ENCODE measurements around the gene LTBP4. TPM values are rescaled to one million over a fixed set of nuclear protein-coding genes. Genes with fewer than 3 reads are reported as not detected.

LTBP4 gene
- total RNA-seq, 1 donor from 2014 or later = 75.1 TPM

DNA sequence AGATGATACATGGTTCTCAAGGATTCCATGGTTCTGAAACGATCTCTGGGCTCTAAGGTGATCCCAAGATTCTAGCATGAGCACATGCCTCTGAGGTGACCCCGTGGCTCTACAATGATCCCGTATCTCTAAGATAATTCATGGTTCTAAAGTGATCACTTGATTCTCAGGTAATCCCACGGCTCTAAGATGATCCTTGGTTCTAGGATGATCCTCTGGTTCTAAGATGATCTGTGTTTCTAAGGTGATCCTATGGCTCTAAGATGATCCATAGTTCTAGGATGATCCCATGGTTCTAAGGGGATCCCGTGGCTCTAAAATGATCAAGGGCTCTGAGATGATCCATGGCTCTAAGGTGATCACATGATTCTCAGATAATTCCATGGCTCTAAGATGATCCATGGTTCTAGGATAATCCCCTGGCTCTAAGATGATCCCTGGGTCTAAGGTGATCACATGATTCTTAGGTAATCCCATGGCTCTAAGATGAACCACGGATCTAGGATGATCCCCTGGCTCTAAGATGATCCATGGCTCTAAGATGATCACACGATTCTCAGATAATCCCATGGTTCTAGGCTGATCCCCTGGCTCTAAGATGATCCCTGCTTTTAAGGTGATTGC is 67.9 kb downstream of the LTBP4 start:
- ATAC-seq (ENCODE audit: low read depth) (no peak), DNase-seq (no peak)
- intact Hi-C loops (cut with micrococcal nuclease) = no loop called here
- no peaks in the 10 kb centered on the region for H3K27me3 Mint-ChIP-seq
- TF ChIP-seq CTCF (IDR thresholded peaks at IDR 0.05) = no peak
- no peak overlapping the region for H3K4me3 Mint-ChIP-seq
- H3K27ac Mint-ChIP-seq = no peak overlapping the region
- H3K36me3 Mint-ChIP-seq (ENCODE audit: low read depth) = peaks cover 22% of the 10 kb centered on the region
- POLR2A ChIA-PET = no interaction called here
- no peaks in the 10 kb centered on the region for H3K4me1 Mint-ChIP-seq
- CTCF ChIA-PET = no interaction called here
- peaks cover 7% of the 10 kb centered on the region for H3K9me3 Mint-ChIP-seq

DNA sequence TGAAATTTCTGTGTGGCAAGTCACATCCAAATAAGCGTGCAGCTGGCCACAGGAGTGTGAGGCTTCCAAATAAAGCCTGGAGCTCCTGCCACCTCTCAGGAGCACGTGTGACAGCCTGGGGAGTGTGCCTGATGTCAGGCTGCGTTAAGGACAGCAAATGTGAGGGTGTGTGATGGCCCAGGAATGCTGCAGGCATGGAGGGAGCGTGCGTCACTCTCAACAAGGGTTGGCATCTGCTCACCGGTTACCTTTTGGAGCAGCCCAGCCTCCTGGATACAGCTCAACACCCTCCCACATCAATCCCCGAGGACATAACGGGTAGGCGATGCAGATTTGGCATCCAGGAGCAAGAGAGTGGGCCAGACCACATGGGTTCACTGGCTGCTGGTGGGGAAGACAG is 70.2 kb downstream of the LTBP4 start:
- CTCF ChIA-PET = no interaction called here
- no peaks in the 10 kb centered on the region for H3K27me3 Mint-ChIP-seq
- ATAC-seq (ENCODE audit: low read depth) = no peak
- peaks cover 22% of the 10 kb centered on the region for H3K36me3 Mint-ChIP-seq (ENCODE audit: low read depth)
- intact Hi-C loops (cut with micrococcal nuclease) = no loop called here
- no peak overlapping the region for H3K4me3 Mint-ChIP-seq
- POLR2A ChIA-PET = no interaction called here
- no peaks in the 10 kb centered on the region for H3K4me1 Mint-ChIP-seq
- TF ChIP-seq CTCF (IDR thresholded peaks at IDR 0.05) = no peak
- DNase-seq = no peak
- H3K27ac Mint-ChIP-seq = no peak overlapping the region
- peaks cover 7% of the 10 kb centered on the region for H3K9me3 Mint-ChIP-seq

DNA sequence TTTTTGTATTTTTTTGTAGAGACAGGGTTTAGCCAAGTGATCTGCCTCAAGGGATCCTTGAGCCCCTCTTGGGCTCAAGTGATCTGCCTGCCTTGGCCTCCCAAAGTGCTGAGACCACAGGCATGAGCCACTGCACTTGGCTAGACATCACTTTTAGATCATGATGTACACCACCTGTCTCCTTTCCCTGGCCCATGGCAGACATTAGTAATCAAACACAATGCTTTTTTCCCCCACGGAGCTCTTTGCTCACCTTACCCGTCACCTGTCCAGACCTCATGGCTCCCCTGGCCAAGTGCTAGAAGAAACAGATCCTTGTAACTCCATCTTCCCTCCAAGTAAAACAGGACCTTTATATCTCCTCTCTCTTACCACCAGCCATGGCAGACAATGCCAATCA is 70.9 kb downstream of the LTBP4 start:
- no peaks in the 10 kb centered on the region for H3K4me1 Mint-ChIP-seq
- H3K27ac Mint-ChIP-seq = no peak overlapping the region
- TF ChIP-seq CTCF (IDR thresholded peaks at IDR 0.05) = no peak
- peaks cover 7% of the 10 kb centered on the region for H3K9me3 Mint-ChIP-seq
- H3K36me3 Mint-ChIP-seq (ENCODE audit: low read depth) = peaks cover 20% of the 10 kb centered on the region
- no peak for DNase-seq
- ChIA-PET CTCF (no interaction called here), POLR2A (no interaction called here)
- intact Hi-C loops (cut with micrococcal nuclease) = no loop called here
- no peak for ATAC-seq (ENCODE audit: low read depth)
- H3K27me3 Mint-ChIP-seq = no peaks in the 10 kb centered on the region
- no peak overlapping the region for H3K4me3 Mint-ChIP-seq

GRCh38 chr19:40672573-40673299 is 71.6 kb downstream of the LTBP4 start:
- H3K27me3 Mint-ChIP-seq = no peaks in the 10 kb centered on the region
- peaks cover 7% of the 10 kb centered on the region for H3K9me3 Mint-ChIP-seq
- no peak for TF ChIP-seq CTCF (IDR thresholded peaks at IDR 0.05)
- peaks cover 20% of the 10 kb centered on the region for H3K36me3 Mint-ChIP-seq (ENCODE audit: low read depth)
- ATAC-seq (ENCODE audit: low read depth) = no peak
- no peak for DNase-seq
- CTCF ChIA-PET = no interaction called here
- intact Hi-C loops (cut with micrococcal nuclease) = no loop called here
- H3K4me1 Mint-ChIP-seq = no peaks in the 10 kb centered on the region
- no peak overlapping the region for H3K4me3 Mint-ChIP-seq
- no peak overlapping the region for H3K27ac Mint-ChIP-seq
- POLR2A ChIA-PET = no interaction called here

- intact Hi-C loops (cut with micrococcal nuclease) = no loop called here
- DNase-seq = no peak
- no peak for TF ChIP-seq CTCF (IDR thresholded peaks at IDR 0.05)
- H3K27me3 Mint-ChIP-seq = no peaks in the 10 kb centered on the region
- H3K4me1 Mint-ChIP-seq = no peaks in the 10 kb centered on the region
- no peak overlapping the region for H3K4me3 Mint-ChIP-seq
- H3K9me3 Mint-ChIP-seq = peaks cover 7% of the 10 kb centered on the region
- peaks cover 25% of the 10 kb centered on the region for H3K36me3 Mint-ChIP-seq (ENCODE audit: low read depth)
- no peak overlapping the region for H3K27ac Mint-ChIP-seq
- no peak for ATAC-seq (ENCODE audit: low read depth)
- CTCF ChIA-PET = no interaction called here
- POLR2A ChIA-PET = no interaction called here
Measured at GRCh38 chr19:40673397-40673796, 72.2 kb downstream of the LTBP4 start.

All from activated B cell treated with CpG ODN at 0.5 μM for 24 hours (primary cell).